SH-SY5Y (cell line): Measurements from ENCODE around the gene TOPAZ1.

Experiments
- GATA2 ChIP-seq: IDR thresholded peaks from 2 replicates; pipeline ENCODE4 v1.6.1; 2011; ENCODE audit warnings: mild to moderate bottlenecking, low read depth, low read length
- GATA3 ChIP-seq: IDR thresholded peaks from 2 replicates; pipeline ENCODE4 v1.6.1; 2011; ENCODE audit warnings: low read depth, mild to moderate bottlenecking, low read length, moderate library complexity

The TOPAZ1 gene

DNA sequence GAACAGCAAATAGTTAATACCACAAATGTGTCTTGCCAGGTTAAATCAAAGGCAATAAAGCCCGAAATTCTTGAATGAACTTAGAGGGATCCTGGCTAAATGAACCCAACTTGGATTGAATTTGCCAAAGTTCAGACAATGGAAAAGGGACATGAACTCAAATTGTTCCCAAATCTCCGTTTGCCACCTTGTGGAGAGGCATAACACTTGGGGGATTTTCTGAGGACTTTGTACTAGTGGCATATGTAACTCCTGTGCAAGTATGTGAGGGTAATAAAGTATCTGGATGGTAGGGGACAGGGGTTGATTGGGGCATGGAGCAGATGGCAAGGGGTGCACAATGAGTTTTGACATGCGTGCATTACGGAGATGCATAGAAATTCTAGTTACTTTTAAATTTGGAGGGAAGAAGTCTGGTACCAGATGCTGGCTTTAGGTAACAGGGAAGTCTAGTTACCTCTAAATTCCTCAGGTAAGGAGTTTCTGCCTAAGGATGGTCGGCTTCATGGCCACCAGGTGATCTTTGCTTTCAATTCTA, 95.6 kb downstream of the TOPAZ1 start:
- TF ChIP-seq GATA2 (no peak), GATA3 (no peak)

DNA sequence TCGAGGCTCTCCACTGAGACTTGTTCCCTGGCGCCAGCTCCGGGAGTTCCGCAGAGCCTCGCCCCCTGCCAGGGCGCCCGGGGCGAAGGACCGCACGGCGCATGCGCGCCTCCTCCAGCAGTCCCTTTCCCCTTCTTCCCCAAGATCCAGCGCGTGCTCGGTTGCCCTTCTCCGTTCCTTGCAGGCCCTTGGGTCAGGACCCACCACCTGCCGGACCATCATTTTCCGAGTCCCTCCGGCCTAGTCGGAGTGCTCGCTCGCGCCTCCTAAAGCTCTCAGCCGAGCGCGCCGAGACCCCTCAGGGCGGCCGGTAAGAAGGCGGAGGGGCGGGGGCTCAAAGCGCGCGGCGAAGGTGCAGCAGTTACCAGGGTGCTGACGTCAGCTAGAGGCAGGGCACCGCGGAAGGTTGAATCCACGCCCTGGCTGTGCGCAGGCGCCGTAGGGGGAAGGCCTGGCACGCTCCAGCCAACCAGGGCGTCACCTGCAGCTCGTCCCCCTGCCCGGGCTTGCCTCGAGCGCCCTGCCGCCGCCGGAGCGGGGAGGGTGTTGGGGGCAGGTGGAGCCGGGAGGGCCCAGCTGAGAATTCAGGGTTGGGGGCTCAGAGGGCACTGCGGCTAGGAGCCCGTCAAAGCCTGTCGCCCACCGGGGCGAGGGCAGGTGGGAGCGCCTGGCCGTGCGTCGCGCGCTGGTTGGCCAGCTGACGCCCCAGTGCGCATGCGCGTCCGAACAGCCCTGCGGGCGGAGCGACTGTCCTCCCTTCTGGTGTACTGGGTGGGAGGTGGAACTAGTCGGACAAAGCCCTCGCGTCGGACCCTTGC, 96.5 kb downstream of the TOPAZ1 start, which contains the start of gene TCAIM:
TCAIM (plus strand) TSS at position 757 of the 818 bp plus-strand sequence. CDS start 16,017 bp downstream, outside the sequence.
- TF ChIP-seq GATA3 (no peak), GATA2 (no peak)

GRCh38 chr3:44338828-44339127, 97.1 kb downstream of the TOPAZ1 start:
- no peak for TF ChIP-seq GATA2
- TF ChIP-seq GATA3: no peak

DNA sequence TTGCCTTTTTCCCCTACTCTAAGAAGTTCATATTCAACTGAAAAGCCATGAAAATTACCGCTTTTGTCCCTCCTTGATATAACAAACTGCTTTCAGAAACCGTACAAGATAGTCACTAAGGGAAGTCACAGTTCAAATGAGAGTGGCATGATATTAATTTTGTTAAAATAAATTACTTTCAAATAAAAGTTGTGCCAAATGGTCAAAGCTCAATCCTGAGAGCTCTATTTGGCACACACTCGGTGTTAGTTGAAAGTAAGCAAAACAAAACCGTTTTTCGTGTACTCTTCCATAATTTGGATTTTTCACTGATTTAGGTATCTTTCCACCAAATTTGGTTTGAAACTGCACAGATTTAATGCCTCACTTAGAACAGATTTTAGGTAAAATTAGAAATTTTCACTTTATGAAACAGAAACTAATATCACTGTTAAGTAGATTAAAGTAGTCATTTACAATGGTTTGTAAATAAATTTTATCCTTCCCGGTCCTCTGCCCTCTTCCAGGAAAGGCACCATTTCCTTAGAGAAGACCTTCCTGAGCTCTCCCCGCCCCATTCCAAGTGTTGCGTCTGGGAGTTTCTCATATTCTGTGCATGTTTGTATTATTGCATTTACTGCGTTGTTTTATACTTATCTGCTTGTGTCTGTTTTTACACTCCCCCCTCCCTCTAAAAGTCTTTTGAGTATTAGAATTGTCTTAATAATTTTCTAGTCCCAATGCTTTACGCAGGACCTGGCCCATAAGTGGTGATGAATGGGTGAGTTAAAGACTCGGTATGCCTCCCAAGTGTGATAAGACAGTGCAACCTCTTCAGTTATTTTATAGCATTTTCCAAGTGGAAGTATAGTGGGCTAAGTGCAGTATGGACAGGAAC, 97.7 kb downstream of the TOPAZ1 start:
- TF ChIP-seq GATA3: no peak
- no peak for TF ChIP-seq GATA2

GRCh38 chr3:44340058-44340395, 98.3 kb downstream of the TOPAZ1 start:
- TF ChIP-seq GATA3: no peak
- no peak for TF ChIP-seq GATA2

- TF ChIP-seq GATA3 (no peak), GATA2 (no peak)
Measured at GRCh38 chr3:44342176-44342790, 100.6 kb downstream of the TOPAZ1 start.

- TF ChIP-seq GATA2: no peak
- no peak for TF ChIP-seq GATA3
Measured at GRCh38 chr3:44343421-44343820, 101.7 kb downstream of the TOPAZ1 start.

DNA sequence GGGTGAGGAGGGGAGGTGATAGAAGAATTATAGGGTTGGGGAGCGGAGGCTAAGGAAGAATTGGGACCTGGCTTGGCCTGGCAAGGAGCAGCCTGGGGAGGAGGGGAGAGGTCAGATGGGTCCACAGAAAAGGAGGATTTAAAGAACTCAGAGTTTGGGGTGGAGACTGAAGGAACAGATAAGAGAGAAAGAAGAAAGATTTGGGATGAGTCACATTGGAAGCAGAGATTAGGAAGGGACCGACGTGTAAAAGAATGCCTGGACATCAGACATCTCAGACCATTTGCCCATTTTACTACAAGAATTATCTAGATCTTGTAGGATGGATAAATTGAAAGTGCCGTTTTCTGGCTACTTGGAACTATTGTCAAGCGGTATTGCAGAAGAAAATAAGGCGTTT, 107.3 kb downstream of the TOPAZ1 start:
- no peak for TF ChIP-seq GATA3
- no peak for TF ChIP-seq GATA2

DNA sequence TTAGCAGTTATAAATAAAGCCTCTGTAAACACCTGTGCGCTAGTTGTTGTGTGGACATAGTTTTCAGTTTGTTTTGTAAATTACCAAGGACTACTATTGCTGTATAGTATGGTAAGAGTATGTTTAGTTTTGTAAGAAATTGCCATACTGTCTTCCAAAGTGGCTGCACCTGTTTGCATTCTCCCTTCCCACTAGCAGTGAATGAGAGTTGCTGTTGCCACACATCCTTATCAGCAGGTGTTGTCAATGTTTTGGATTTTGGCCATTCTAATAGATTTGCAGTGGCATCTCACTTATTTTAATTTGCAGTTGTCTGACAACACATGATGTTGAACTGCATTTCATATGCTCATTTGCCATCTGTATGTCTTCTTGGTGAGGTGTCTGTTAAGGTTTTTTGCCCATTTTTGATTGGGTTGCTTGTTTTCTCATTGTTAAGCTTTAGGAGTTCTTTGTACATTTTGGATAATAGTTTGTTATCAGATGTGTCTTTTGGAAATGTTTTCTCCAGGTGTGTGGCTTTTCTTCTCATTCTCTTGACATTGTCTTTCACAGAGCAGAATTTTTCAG, 111.8 kb downstream of the TOPAZ1 start:
- TF ChIP-seq GATA2: no peak
- no peak for TF ChIP-seq GATA3

GRCh38 chr3:44355362-44356033, 113.8 kb downstream of the TOPAZ1 start:
- no peak for TF ChIP-seq GATA3
- TF ChIP-seq GATA2: no peak

GRCh38 chr3:44359146-44359751, 117.6 kb downstream of the TOPAZ1 start:
- TF ChIP-seq GATA2 (no peak), GATA3 (no peak)

DNA sequence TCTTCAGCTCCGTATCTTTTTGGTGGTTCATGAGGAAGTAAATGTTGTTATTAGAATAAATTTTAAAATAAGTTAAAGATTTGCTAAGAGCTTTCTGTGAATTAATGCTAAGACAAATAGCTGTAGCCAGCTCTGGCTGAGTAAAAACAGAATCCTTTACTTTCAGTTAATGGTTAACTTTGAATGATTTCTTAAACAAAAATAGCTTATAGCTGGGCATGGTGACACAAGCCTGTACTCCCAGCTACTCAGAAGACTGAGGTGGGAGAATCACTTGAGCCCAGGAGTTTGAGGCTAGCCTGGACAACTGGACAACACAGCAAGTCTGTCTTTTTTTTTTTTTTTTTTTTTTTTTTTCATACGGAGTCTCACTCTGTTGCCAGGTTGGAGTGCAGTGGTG, 121.9 kb downstream of the TOPAZ1 start:
- no peak for TF ChIP-seq GATA2
- no peak for TF ChIP-seq GATA3

- no peak for TF ChIP-seq GATA2
- no peak for TF ChIP-seq GATA3
Measured at GRCh38 chr3:44365952-44366351, 124.3 kb downstream of the TOPAZ1 start.
